HG03159 (cell line): ENCODE results near the gene IFNG-AS1.

Experiments
- ATAC-seq: cut with Tn5 transposase; IDR thresholded peaks from one replicate; pipeline ENCODE4 v1.9.1; 2021; ENCODE audit warnings: mild to moderate bottlenecking, moderate library complexity; ENCODE audit not compliant: unreplicated experiment

The IFNG-AS1 gene

GRCh38 chr12:68034567-68034966 lies 45.3 kb downstream of the IFNG-AS1 start:
- ATAC-seq: no peak

- ATAC-seq: no peak
Measured at GRCh38 chr12:68036642-68037041, 47.4 kb downstream of the IFNG-AS1 start.

GRCh38 chr12:68037616-68038255 lies 48.5 kb downstream of the IFNG-AS1 start:
- no peak for ATAC-seq

- no peak for ATAC-seq
Measured at GRCh38 chr12:68038650-68039049, 49.4 kb downstream of the IFNG-AS1 start.

- peak; percentile 46 for ATAC-seq
Measured at GRCh38 chr12:68040450-68041075, 51.3 kb downstream of the IFNG-AS1 start.

GRCh38 chr12:68042212-68042699 lies 53.0 kb downstream of the IFNG-AS1 start:
- ATAC-seq: peak; percentile 71

- ATAC-seq: no peak
Measured at GRCh38 chr12:68043435-68043834, 54.2 kb downstream of the IFNG-AS1 start.

- ATAC-seq: no peak
Measured at GRCh38 chr12:68048648-68049297, 59.5 kb downstream of the IFNG-AS1 start.

GRCh38 chr12:68056300-68056699 lies 67.1 kb downstream of the IFNG-AS1 start:
- ATAC-seq: no peak

GRCh38 chr12:68063900-68064590 lies 74.8 kb downstream of the IFNG-AS1 start:
- no peak for ATAC-seq

- ATAC-seq: no peak
Measured at GRCh38 chr12:68065163-68065562, 75.9 kb downstream of the IFNG-AS1 start.

- no peak for ATAC-seq
Measured at GRCh38 chr12:68065687-68066086, 76.4 kb downstream of the IFNG-AS1 start.

GRCh38 chr12:68067762-68068376 lies 78.6 kb downstream of the IFNG-AS1 start:
- no peak for ATAC-seq

- ATAC-seq: no peak
Measured at GRCh38 chr12:68069275-68069674, 80.0 kb downstream of the IFNG-AS1 start.
